ENCODE data around the gene SHROOM3.

Gene SHROOM3

DNA sequence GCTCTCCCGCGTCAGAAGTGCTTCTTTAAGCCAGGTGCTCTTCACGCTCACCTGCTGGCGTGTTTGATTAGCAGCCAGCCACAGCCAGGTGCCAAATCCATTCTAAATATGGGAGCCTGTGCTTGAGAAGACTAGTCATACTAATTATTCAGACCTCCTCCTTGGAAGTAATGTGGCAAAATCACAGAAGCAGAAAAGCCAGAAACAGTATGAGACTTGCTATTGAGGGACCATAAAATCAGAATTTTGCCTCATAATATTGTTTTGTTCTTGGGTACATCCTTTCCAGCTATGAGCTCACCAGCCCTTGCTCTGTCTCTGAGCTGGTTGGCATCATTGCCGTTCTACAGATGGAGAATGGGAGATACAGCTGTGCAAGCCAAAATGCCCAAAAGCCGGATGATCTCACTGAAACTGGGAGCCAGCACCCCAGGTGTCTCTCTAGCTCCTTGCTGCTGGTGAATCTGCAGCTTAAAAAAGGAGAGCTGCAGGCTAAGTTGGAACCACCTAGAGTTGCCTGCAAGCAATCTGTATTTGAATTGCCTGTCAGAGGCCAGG is 205.4 kb downstream of the SHROOM3 start:
- Mint-ChIP-seq H3K4me1 (no peaks in the 10 kb centered on the region), H3K27ac (no peak overlapping the region), H3K9me3 (no peaks in the 10 kb centered on the region)

GRCh38 chr4:76641351-76641750 is 206.3 kb downstream of the SHROOM3 start:
- Mint-ChIP-seq H3K27me3 (peaks cover 29% of the 10 kb centered on the region), H3K36me3 (no peaks in the 10 kb centered on the region), H3K4me1 (no peaks in the 10 kb centered on the region), H3K9me3 (no peaks in the 10 kb centered on the region), H3K27ac (no peak overlapping the region), H3K4me3 (no peak overlapping the region)
- ATAC-seq, result no peak

More for the DNA sequence above, 205.4 kb downstream of the SHROOM3 start:
- peaks cover 29% of the 10 kb centered on the region for H3K27me3 Mint-ChIP-seq
- H3K4me3 Mint-ChIP-seq, result no peak overlapping the region
- no peak for ATAC-seq
- no peaks in the 10 kb centered on the region for H3K36me3 Mint-ChIP-seq

GRCh38 chr4:76641758-76642157 is 206.7 kb downstream of the SHROOM3 start:
- Mint-ChIP-seq H3K27me3 (peaks cover 29% of the 10 kb centered on the region), H3K9me3 (no peaks in the 10 kb centered on the region), H3K4me1 (no peaks in the 10 kb centered on the region), H3K4me3 (no peak overlapping the region), H3K36me3 (no peaks in the 10 kb centered on the region), H3K27ac (no peak overlapping the region)
- ATAC-seq, result no peak

DNA sequence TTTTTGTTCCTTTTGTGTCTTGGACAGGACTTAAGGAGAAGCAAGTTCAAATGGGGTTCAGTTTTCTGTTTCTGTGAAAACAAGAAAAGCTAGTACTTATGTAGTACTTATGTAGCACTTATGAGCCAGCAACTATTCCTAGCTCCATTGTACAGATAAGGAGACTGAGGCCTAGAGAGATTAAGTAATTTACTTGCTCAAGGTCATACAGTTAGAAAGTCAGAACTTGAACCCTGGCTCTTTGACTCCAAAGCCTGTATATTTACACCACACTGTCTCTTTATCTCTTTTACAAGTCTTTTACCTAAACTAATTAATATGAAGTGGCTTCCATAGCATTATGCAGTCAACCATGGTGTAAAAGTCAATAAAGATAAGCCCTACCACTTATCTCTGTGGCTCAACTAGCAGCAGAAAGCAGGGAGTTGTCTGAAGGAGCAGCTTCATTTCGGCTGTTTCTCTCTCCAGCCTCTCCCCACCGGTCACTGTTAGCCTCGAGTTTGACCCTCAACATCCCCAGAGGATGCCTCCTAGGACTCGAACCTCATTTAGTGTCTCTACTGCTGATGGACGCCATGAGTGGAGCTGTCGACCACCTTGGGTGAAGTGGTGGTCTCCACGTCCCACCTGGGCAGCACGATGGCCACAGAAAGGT is 209.9 kb downstream of the SHROOM3 start:
- no peak overlapping the region for H3K27ac Mint-ChIP-seq
- ATAC-seq, result no peak
- H3K4me1 Mint-ChIP-seq, result no peaks in the 10 kb centered on the region
- no peaks in the 10 kb centered on the region for H3K9me3 Mint-ChIP-seq
- no peaks in the 10 kb centered on the region for H3K36me3 Mint-ChIP-seq
- H3K4me3 Mint-ChIP-seq, result no peak overlapping the region
- H3K27me3 Mint-ChIP-seq, result peaks cover 22% of the 10 kb centered on the region

DNA sequence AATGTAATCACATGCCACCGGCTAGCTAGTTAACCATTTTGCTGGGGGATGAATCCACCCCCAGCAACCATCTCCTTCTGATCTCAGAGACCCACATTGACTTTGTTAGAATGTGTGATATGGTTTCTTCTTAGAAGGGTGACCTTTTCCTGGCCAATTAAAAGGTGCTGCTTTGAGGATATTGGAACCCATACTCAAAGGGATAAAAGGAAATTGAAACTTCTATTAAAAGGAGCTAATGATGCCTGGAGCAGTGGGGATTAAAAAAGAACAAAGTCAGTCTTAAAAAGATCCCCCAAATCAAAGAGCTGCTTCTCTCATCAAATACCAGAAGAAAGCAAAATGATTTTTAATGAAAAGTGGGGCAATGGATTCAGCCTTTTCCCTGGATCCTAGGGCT is 214.1 kb downstream of the SHROOM3 start:
- Mint-ChIP-seq H3K36me3 (no peaks in the 10 kb centered on the region), H3K27ac (no peak overlapping the region), H3K4me3 (no peak overlapping the region), H3K9me3 (peaks cover 6% of the 10 kb centered on the region), H3K27me3 (no peaks in the 10 kb centered on the region), H3K4me1 (no peaks in the 10 kb centered on the region)
- no peak for ATAC-seq

DNA sequence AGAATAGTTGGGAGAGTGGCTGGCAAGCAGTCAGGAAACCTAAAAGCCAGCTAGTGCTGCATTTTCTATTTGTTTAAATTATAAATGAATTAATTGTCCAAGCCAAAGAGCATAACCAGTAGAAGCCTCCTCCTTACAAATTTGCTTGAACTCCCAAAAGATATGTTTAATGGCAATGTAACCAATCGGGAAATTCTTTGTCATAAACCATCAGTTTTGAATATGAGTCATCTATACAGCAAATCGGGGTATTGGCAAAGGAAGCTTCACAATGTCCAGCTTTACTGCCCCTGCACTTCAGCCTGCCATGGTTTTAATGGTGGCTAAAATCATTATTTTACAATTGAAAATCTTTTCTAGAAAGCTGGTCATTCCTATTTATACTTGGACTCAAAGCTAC is 216.6 kb downstream of the SHROOM3 start:
- Mint-ChIP-seq H3K27ac (no peak overlapping the region), H3K9me3 (peaks cover 6% of the 10 kb centered on the region), H3K4me3 (no peak overlapping the region), H3K27me3 (no peaks in the 10 kb centered on the region), H3K4me1 (no peaks in the 10 kb centered on the region), H3K36me3 (no peaks in the 10 kb centered on the region)
- no peak for ATAC-seq

GRCh38 chr4:76652389-76652788 is 217.4 kb downstream of the SHROOM3 start:
- Mint-ChIP-seq H3K36me3 (no peaks in the 10 kb centered on the region), H3K4me3 (no peak overlapping the region), H3K9me3 (peaks cover 6% of the 10 kb centered on the region), H3K27ac (no peak overlapping the region), H3K4me1 (no peaks in the 10 kb centered on the region), H3K27me3 (no peaks in the 10 kb centered on the region)
- no peak for ATAC-seq

DNA sequence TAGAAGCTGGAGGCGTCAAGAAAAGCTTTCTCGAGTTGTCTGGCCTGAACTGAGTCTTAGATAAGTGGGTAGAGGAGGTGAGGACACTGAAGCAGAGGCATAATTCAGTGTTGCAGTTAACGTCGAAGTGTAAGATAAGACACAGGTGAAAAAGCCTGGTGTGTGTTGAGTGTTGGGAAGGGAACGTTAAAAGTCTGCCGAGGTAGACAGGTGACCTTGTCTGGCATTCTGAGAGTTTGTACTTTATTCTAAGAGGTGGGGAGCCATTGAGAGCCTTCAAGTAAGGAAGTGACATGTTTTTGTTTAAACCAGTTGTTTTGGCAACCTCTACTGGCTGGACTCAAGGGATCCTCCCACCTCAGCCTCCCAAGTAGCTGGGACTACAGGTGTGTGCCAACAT is 219.1 kb downstream of the SHROOM3 start:
- no peaks in the 10 kb centered on the region for H3K27me3 Mint-ChIP-seq
- H3K4me3 Mint-ChIP-seq, result no peak overlapping the region
- no peaks in the 10 kb centered on the region for H3K4me1 Mint-ChIP-seq
- peaks cover 6% of the 10 kb centered on the region for H3K9me3 Mint-ChIP-seq
- H3K36me3 Mint-ChIP-seq, result no peaks in the 10 kb centered on the region
- no peak overlapping the region for H3K27ac Mint-ChIP-seq
- ATAC-seq, result no peak

DNA sequence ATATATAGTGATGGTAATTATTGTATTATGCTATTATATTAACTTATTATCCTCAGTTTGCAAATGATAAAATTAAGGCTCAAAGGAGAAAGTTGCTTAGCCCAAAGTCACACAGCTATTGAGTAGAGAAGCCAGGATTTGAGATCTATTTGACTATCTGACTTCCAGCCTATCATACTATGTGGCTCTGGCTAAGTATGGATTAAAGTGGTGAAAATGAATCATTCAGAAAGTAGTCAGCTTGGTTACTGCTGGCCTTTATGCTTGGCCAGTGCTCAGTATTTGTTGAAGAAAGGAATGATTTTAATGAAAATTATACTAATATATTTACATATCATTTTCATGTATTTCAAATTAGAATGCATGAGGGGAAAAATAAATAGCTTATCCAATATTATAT is 219.8 kb downstream of the SHROOM3 start:
- no peaks in the 10 kb centered on the region for H3K36me3 Mint-ChIP-seq
- H3K27ac Mint-ChIP-seq, result no peak overlapping the region

GRCh38 chr4:76655566-76656479 is 220.8 kb downstream of the SHROOM3 start:
- ATAC-seq, result no peak
- Mint-ChIP-seq H3K4me1 (no peaks in the 10 kb centered on the region), H3K4me3 (no peak overlapping the region), H3K9me3 (peaks cover 3% of the 10 kb centered on the region), H3K27me3 (no peaks in the 10 kb centered on the region), H3K27ac (no peak overlapping the region), H3K36me3 (no peaks in the 10 kb centered on the region)

More for the DNA sequence above, 219.8 kb downstream of the SHROOM3 start:
- Mint-ChIP-seq H3K4me3 (no peak overlapping the region), H3K27me3 (no peaks in the 10 kb centered on the region), H3K4me1 (no peaks in the 10 kb centered on the region), H3K9me3 (peaks cover 6% of the 10 kb centered on the region)
- no peak for ATAC-seq

GRCh38 chr4:76657443-76657842 is 222.4 kb downstream of the SHROOM3 start:
- Mint-ChIP-seq H3K9me3 (no peaks in the 10 kb centered on the region), H3K27me3 (peaks cover 7% of the 10 kb centered on the region), H3K27ac (no peak overlapping the region), H3K4me3 (no peak overlapping the region), H3K36me3 (no peaks in the 10 kb centered on the region), H3K4me1 (no peaks in the 10 kb centered on the region)
- no peak for ATAC-seq

GRCh38 chr4:76658231-76659102 is 223.4 kb downstream of the SHROOM3 start:
- no peaks in the 10 kb centered on the region for H3K4me1 Mint-ChIP-seq
- H3K27me3 Mint-ChIP-seq, result peaks cover 10% of the 10 kb centered on the region
- H3K27ac Mint-ChIP-seq, result no peak overlapping the region
- H3K4me3 Mint-ChIP-seq, result no peak overlapping the region
- no peaks in the 10 kb centered on the region for H3K36me3 Mint-ChIP-seq
- ATAC-seq, result no peak
- no peaks in the 10 kb centered on the region for H3K9me3 Mint-ChIP-seq

DNA sequence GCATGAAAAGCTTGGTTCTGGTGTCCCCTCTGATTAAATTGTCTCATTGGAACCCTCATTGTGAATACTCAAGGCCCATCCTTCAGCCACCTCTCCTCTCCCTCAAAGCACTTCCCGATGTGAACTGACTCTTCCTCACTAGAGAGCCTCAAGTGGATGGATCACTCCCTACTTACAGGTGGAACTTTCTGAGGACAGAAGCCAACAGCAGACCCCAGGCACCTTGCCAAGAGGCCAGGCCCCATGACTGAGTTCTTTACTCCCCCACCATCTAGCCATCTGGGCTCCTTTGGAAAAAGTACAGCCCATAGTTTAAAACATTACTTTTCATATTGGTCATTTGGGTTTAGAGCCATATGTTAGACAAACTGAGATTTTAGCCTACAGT is 224.1 kb downstream of the SHROOM3 start:
- no peaks in the 10 kb centered on the region for H3K4me1 Mint-ChIP-seq
- no peak overlapping the region for H3K27ac Mint-ChIP-seq
- H3K27me3 Mint-ChIP-seq, result peaks cover 10% of the 10 kb centered on the region
- H3K4me3 Mint-ChIP-seq, result no peak overlapping the region
- H3K36me3 Mint-ChIP-seq, result no peaks in the 10 kb centered on the region
- H3K9me3 Mint-ChIP-seq, result no peaks in the 10 kb centered on the region
- no peak for ATAC-seq

DNA sequence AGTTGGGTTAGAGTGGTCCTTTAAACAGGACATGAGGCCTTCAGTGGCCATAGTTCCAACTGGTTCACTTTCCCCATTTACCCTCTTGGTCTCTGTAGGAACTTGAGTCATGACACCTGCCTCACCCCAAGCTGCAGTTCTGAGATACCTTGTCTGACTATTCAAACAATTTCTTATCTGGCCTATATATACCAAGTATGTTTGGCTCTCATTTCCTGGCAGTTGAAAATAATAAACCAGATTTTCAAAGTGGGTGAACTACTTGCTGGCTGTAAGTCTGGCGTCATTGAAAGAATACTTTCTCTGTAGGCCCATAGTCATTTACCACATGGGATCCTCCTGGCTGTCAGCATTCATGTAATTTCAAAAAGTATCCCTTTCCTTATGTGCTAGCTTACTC is 228.8 kb downstream of the SHROOM3 start:
- Mint-ChIP-seq H3K36me3 (no peaks in the 10 kb centered on the region), H3K27ac (no peak overlapping the region), H3K27me3 (peaks cover 10% of the 10 kb centered on the region), H3K4me3 (no peak overlapping the region), H3K4me1 (peaks cover 4% of the 10 kb centered on the region), H3K9me3 (no peaks in the 10 kb centered on the region)
- ATAC-seq, result no peak

DNA sequence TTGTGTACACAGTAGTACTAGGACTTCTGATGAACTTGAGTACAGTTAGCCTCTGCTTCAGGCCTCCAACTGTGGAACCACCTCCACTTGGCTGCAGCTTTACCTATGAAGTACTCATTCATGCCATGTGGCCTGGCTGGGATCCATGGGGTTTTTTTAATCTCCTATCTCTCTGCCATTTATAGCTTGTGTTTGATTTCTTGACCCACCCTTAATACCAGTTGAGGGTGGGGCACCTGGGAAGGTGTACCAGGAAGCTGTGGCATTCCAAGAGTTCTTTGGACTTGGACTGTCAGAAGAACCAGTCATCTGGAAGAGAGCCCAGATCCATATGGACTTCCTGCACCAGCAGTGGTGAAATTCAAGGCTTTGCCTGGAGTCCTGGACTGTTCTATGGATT is 230.1 kb downstream of the SHROOM3 start:
- ATAC-seq, result no peak
- Mint-ChIP-seq H3K27me3 (peaks cover 10% of the 10 kb centered on the region), H3K4me3 (no peak overlapping the region), H3K27ac (no peak overlapping the region), H3K4me1 (peaks cover 4% of the 10 kb centered on the region), H3K9me3 (no peaks in the 10 kb centered on the region), H3K36me3 (no peaks in the 10 kb centered on the region)

All from stimulated activated memory B cell treated with anti-CD40 and anti-IgM and Interleukin-4, amounts not matched to agents 10 μg/mL and 1 μg/mL and 100 μg/mL, for 72 hours (primary cell).